Daoy (cell line): ENCODE data around the gene TSN. TPM values are rescaled to one million over a fixed set of nuclear protein-coding genes. Genes with fewer than 3 reads are reported as not detected.
"Not testable (repeated sequence)": the region's sequence is repeated elsewhere in the genome, so short reads cannot be mapped to it uniquely, and the experiment has no call there.

Experiments used
- DNase-seq: peaks from one replicate; pipeline ENCODE4 v3.0.0-alpha.2; 2015; ENCODE audit warnings: low read depth
- total RNA-seq: library from RNA; depleted of rRNA; stranded (reverse); fragments of >200 nt; shearing (Covaris generic); gene quantifications from 2 replicates; pipeline ENCODE4 v1.2.3, GENCODE V29; 2014; rRNA removed

The TSN gene
- total RNA-seq, 1 experiment from 2014 or later = 106 TPM

- no peak for DNase-seq
These were observed 46.5 kb downstream of the TSN start for GRCh38 chr2:121801916-121802315.

GRCh38 chr2:121803503-121803902 is 48.1 kb downstream of the TSN start:
- no peak for DNase-seq

GRCh38 chr2:121804340-121804739 is 48.9 kb downstream of the TSN start:
- DNase-seq = peak; percentile 90

- DNase-seq = no peak
These were observed 49.7 kb downstream of the TSN start for GRCh38 chr2:121804997-121805765.

- no peak for DNase-seq
These were observed 50.3 kb downstream of the TSN start for GRCh38 chr2:121805766-121806143.

- not testable (repeated sequence) for DNase-seq
These were observed 52.3 kb downstream of the TSN start for GRCh38 chr2:121807771-121808170.

- DNase-seq = no peak
These were observed 54.2 kb downstream of the TSN start for GRCh38 chr2:121809607-121810006.

GRCh38 chr2:121810959-121811853 is 55.8 kb downstream of the TSN start:
- peak; percentile 66 for DNase-seq

GRCh38 chr2:121813083-121813482 is 57.6 kb downstream of the TSN start:
- not testable (repeated sequence) for DNase-seq

GRCh38 chr2:121815216-121815615 is 59.8 kb downstream of the TSN start:
- no peak for DNase-seq

GRCh38 chr2:121816797-121817196 is 61.3 kb downstream of the TSN start:
- DNase-seq = no peak

GRCh38 chr2:121817304-121817703 is 61.9 kb downstream of the TSN start:
- not testable (repeated sequence) for DNase-seq

Other genes with a start within 250 kb of the TSN start
- gene RNU4ATAC, start 224.8 kb upstream of the TSN start, total RNA-seq = under 0.01 TPM in 1 of 2 replicates, not detected in the other
- gene CLASP1, start 106.2 kb upstream of the TSN start, total RNA-seq = 13.6 and 21.2 TPM in 2 replicates
- 158 and 175 TPM in 2 replicates for gene NIFK, start 18.8 kb upstream of the TSN start, total RNA-seq